H1 (cell line): ENCODE results near the gene NTN4. TPM values are rescaled to one million over a fixed set of nuclear protein-coding genes. Genes with fewer than 3 reads are reported as not detected.

Experiments used
- CTCF ChIA-PET: fragments of 300-600 bp; sonication (Branson Sonifier 250); formaldehyde crosslinking; loops from one replicate; lab custom pipeline; 2021; ENCODE audit not compliant: partially characterized antibody; lab: Charles Lee
- POLR2A ChIA-PET: fragments of 300-600 bp; sonication (Branson Sonifier 250); formaldehyde crosslinking; loops from one replicate; lab custom pipeline; 2021; ENCODE audit warnings: inconsistent platforms; ENCODE audit not compliant: partially characterized antibody; lab: Charles Lee
- DNase-seq, 2 experiments: peaks; one replicate each; pipeline versions ENCODE4 v3.0.0 to v3.0.0-alpha.2; 2010 to 2022; ENCODE audit warnings: low spot score in 2 of 2, low read depth in 1 of 2, mixed read lengths in 1 of 2
- FAIRE-seq: peaks from 2 replicates; lab custom pipeline; 2011; peaks lifted over from hg19 to GRCh38; lab: Jason Lieb, UNC
- H2AFZ ChIP-seq: 2 replicates; pipeline ENCODE4 v1.8.1; 2012; ENCODE audit warnings: low read length, inconsistent platforms
- H2AK5ac ChIP-seq: 2 replicates; pipeline ENCODE4 v1.6.1; 2013; ENCODE audit warnings: low read depth, low read length
- H2BK120ac ChIP-seq: replicated peaks from 2 replicates; pipeline ENCODE3; 2013; ENCODE audit warnings: low read depth, low read length, inconsistent platforms
- H2BK12ac ChIP-seq: 2 replicates; pipeline ENCODE4 v1.6.1; 2013; ENCODE audit warnings: low read depth, low read length
- H2BK15ac ChIP-seq: 2 replicates; pipeline ENCODE4 v1.6.1; 2013; ENCODE audit warnings: low read length
- H2BK20ac ChIP-seq: 2 replicates; pipeline ENCODE4 v1.6.1; 2013; ENCODE audit warnings: low read length
- H2BK5ac ChIP-seq: 2 replicates; pipeline ENCODE4 v1.6.1; 2013; ENCODE audit warnings: low read depth, low read length
- H3K14ac ChIP-seq: 2 replicates; pipeline ENCODE4 v1.6.1; 2013; ENCODE audit warnings: inconsistent platforms; ENCODE audit not compliant: insufficient read length
- H3K18ac ChIP-seq: 2 replicates; pipeline ENCODE4 v1.6.1; 2013; ENCODE audit warnings: low read length; ENCODE audit errors: extremely low read depth
- H3K23ac ChIP-seq: 2 replicates; pipeline ENCODE4 v1.6.1; 2013; ENCODE audit warnings: inconsistent platforms; ENCODE audit not compliant: insufficient read length
- H3K23me2 ChIP-seq: 2 replicates; pipeline ENCODE4 v1.6.1; 2013; ENCODE audit warnings: low read depth, low read length
- H3K27ac ChIP-seq: 2 replicates; pipeline ENCODE4 v1.6.1; 2011; ENCODE audit warnings: low read depth, low read length, inconsistent platforms
- H3K27me3 ChIP-seq, 4 experiments: replicated peaks in 1 of 4; 1 replicate in 1 of 4; 2 replicates in 3 of 4; pipeline versions ENCODE4 v1.6.1 to v1.8.1; 2011 to 2013; ENCODE audit warnings: low read length in 3 of 4, mild to moderate bottlenecking in 3 of 4, inconsistent platforms in 2 of 4, mixed read lengths in 2 of 4, moderate library complexity in 1 of 4; ENCODE audit not compliant: control insufficient read depth in 3 of 4, insufficient read depth in 3 of 4; ENCODE audit errors: extremely low read depth in 1 of 4
- H3K36me3 ChIP-seq, 4 experiments: 2 replicates each; pipeline versions ENCODE4 v1.6.1 to v1.8.1; 2011 to 2013; ENCODE audit warnings: mild to moderate bottlenecking in 4 of 4, low read length in 3 of 4, moderate library complexity in 2 of 4, control low read depth in 1 of 4, inconsistent platforms in 1 of 4; ENCODE audit not compliant: insufficient read depth in 4 of 4, control insufficient read depth in 2 of 4
- H3K4ac ChIP-seq: replicated peaks from 2 replicates; pipeline ENCODE3; 2013; ENCODE audit warnings: low read length, low read depth, mixed read lengths, inconsistent platforms; ENCODE audit not compliant: insufficient read length
- H3K4me1 ChIP-seq, 4 experiments: replicated peaks in 1 of 4; 1 replicate in 1 of 4; 2 replicates in 3 of 4; pipeline versions ENCODE4 v1.6.1 to v1.8.1; 2011 to 2013; ENCODE audit warnings: low read length in 3 of 4, inconsistent platforms in 2 of 4, mixed read lengths in 1 of 4; ENCODE audit not compliant: insufficient read depth in 4 of 4, control insufficient read depth in 3 of 4
- H3K4me2 ChIP-seq, 2 experiments: 2 replicates each; pipeline versions ENCODE4 v1.6.1 to v1.8.1; 2011 to 2013; ENCODE audit warnings: low read depth in 2 of 2, low read length in 2 of 2, control low read depth in 1 of 2, inconsistent platforms in 1 of 2, mild to moderate bottlenecking in 1 of 2; ENCODE audit not compliant: insufficient read depth in 1 of 2
- H3K4me3 ChIP-seq, 4 experiments: fragments of 200-600, 300-600 bp in 1 of 4; sonication (generic), shearing (Covaris generic), sonication (Bioruptor Twin) in 1 of 4; 2 replicates each; pipeline versions ENCODE4 v1.5.1 to v1.8.1; 2011 to 2016; ENCODE audit warnings: low read length in 4 of 4, low read depth in 3 of 4, control low read depth in 2 of 4, inconsistent platforms in 2 of 4, mild to moderate bottlenecking in 2 of 4, mixed read lengths in 1 of 4, moderate library complexity in 1 of 4; ENCODE audit not compliant: insufficient read depth in 2 of 4; ENCODE audit errors: extremely low read depth in 1 of 4
- H3K56ac ChIP-seq: replicated peaks from 2 replicates; pipeline ENCODE3; 2013; ENCODE audit warnings: low read depth, mild to moderate bottlenecking, mixed read lengths, low read length, inconsistent platforms; ENCODE audit not compliant: insufficient read length
- H3K79me1 ChIP-seq: 2 replicates; pipeline ENCODE4 v1.6.1; 2013; ENCODE audit warnings: low read depth, low read length, control low read depth
- H3K79me2 ChIP-seq, 2 experiments: 2 replicates each; pipeline versions ENCODE4 v1.6.1 to v1.8.1; 2012 to 2013; ENCODE audit warnings: low read length in 2 of 2, mild to moderate bottlenecking in 2 of 2, inconsistent platforms in 1 of 2; ENCODE audit not compliant: insufficient read depth in 2 of 2, control insufficient read depth in 1 of 2
- H3K9ac ChIP-seq, 4 experiments: replicated peaks in 1 of 4; 1 replicate in 1 of 4; 2 replicates in 3 of 4; pipeline versions ENCODE4 v1.6.1 to v1.8.1; 2011 to 2013; ENCODE audit warnings: low read depth in 3 of 4, low read length in 3 of 4, control low read depth in 2 of 4, mild to moderate bottlenecking in 2 of 4, moderate library complexity in 2 of 4, inconsistent platforms in 1 of 4; ENCODE audit errors: extremely low read depth in 1 of 4
- H3K9me3 ChIP-seq, 2 experiments: 2 replicates each; pipeline versions ENCODE4 v1.6.1 to v1.8.1; 2012 to 2013; ENCODE audit warnings: mild to moderate bottlenecking in 2 of 2, moderate library complexity in 2 of 2, control low read depth in 1 of 2, inconsistent platforms in 1 of 2, low read depth in 1 of 2, low read length in 1 of 2, mixed read lengths in 1 of 2; ENCODE audit not compliant: insufficient read depth in 2 of 2
- H4K20me1 ChIP-seq, 2 experiments: replicated peaks in 1 of 2; 2 replicates each; pipeline versions ENCODE3 to v1.8.1; 2011 to 2013; ENCODE audit warnings: inconsistent platforms in 2 of 2, low read length in 2 of 2, mild to moderate bottlenecking in 1 of 2; ENCODE audit not compliant: insufficient read depth in 2 of 2, control insufficient read depth in 1 of 2
- H4K5ac ChIP-seq: 2 replicates; pipeline ENCODE4 v1.6.1; 2013; ENCODE audit warnings: low read length, low read depth, mixed read lengths, inconsistent platforms; ENCODE audit not compliant: insufficient read length
- H4K8ac ChIP-seq: 2 replicates; pipeline ENCODE4 v1.8.0; 2013; ENCODE audit warnings: mild to moderate bottlenecking, moderate library complexity, low read length, inconsistent platforms; ENCODE audit not compliant: insufficient read depth; ENCODE audit errors: extremely low read depth
- H4K91ac ChIP-seq: replicated peaks from 2 replicates; pipeline ENCODE3; 2013; ENCODE audit warnings: low read length, mixed read lengths, inconsistent platforms; ENCODE audit not compliant: insufficient read length
- CHD1 ChIP-seq: IDR thresholded peaks from 2 replicates; pipeline ENCODE4 v1.6.1; 2012; ENCODE audit warnings: low read depth, low read length, improper control_type of control experiment
- EGR1 ChIP-seq: IDR thresholded peaks from 2 replicates; pipeline ENCODE4 v1.6.1; 2011; ENCODE audit warnings: low read depth, low read length, borderline replicate concordance
- GABPA ChIP-seq: IDR thresholded peaks from 2 replicates; pipeline ENCODE4 v1.6.1; 2011; ENCODE audit warnings: mild to moderate bottlenecking, low read length, moderate library complexity, borderline replicate concordance; ENCODE audit not compliant: insufficient read depth
- JUN ChIP-seq: IDR thresholded peaks from 2 replicates; pipeline ENCODE4 v1.6.1; 2011; ENCODE audit warnings: low read depth, mild to moderate bottlenecking, improper control_type of control experiment, low read length
- KDM1A ChIP-seq: fragments of 200-600, 300-600 bp; sonication (generic); IDR thresholded peaks from 2 replicates; pipeline ENCODE4 v1.7.1; 2016; ENCODE audit warnings: mild to moderate bottlenecking, low read length, borderline replicate concordance
- MAFK ChIP-seq: IDR thresholded peaks from 2 replicates; pipeline ENCODE4 v1.6.1; 2012; ENCODE audit warnings: low read depth, mild to moderate bottlenecking, improper control_type of control experiment, low read length
- SUZ12 ChIP-seq: fragments of 200-600 bp; sonication (generic); IDR thresholded peaks from 2 replicates; pipeline ENCODE4 v1.6.1; 2012; ENCODE audit warnings: mild to moderate bottlenecking, inconsistent platforms, low read length, moderate library complexity, mixed read lengths
- USF2 ChIP-seq: IDR thresholded peaks from 2 replicates; pipeline ENCODE4 v1.6.1; 2011; ENCODE audit warnings: low read length, improper control_type of control experiment
- ZNF274 ChIP-seq: IDR thresholded peaks from 2 replicates; pipeline ENCODE4 v1.7.0; 2012; ENCODE audit warnings: low read length, borderline replicate concordance; ENCODE audit errors: extremely low read depth
- WGBS, 2 experiments: shearing (Covaris generic) in 1 of 2; methylation state at CpG; one replicate each; pipeline versions ENCODE4 v1.1.6 to v1.1.7; 2013 to 2015; ENCODE audit warnings: low lambda C conversion rate in 2 of 2, mixed read lengths in 2 of 2, inconsistent platforms in 1 of 2, low coverage in 1 of 2, missing lambda C conversion rate in 1 of 2; ENCODE audit not compliant: insufficient replicate concordance in 2 of 2, insufficient coverage in 1 of 2, insufficient read length in 1 of 2; ENCODE audit errors: extremely low coverage in 1 of 2, missing lambda C conversion rate in 1 of 2; 5-methylcytosine and 5-hydroxymethylcytosine counted together
- polyA plus RNA-seq, 7 experiments: library from polyadenylated mRNA; depleted of rRNA in 3 of 7; stranded (reverse) in 5 of 7; unstranded in 2 of 7; fragments of >200 nt in 5 of 7; fragments of 200-250 nt in 2 of 7; gene quantifications; 1 replicate in 5 of 7; 2 replicates in 1 of 7; 4 replicates in 1 of 7; pipeline versions ENCODE4 v1.2.1 to v1.2.3, GENCODE V29; 2011 to 2013; ENCODE audit warnings: missing spikeins in 2 of 7, mixed read lengths in 2 of 7
- total RNA-seq: library from RNA; stranded (reverse); fragmentation: NEBNext Ultra II Directional; extraction: Animal tissue kit (Norgen Biotek cat#: 25700); gene quantifications from 2 replicates; pipeline ENCODE4 v1.2.1, GENCODE V29; 2021
- TF ChIP-seq, protein P1 (sequence below): IDR thresholded peaks from 2 replicates; pipeline ENCODE4 v1.6.1; 2011; ENCODE audit warnings: low read depth, mild to moderate bottlenecking, low read length; ENCODE audit not compliant: insufficient read depth

NTN4 gene
- total and polyA plus RNA-seq, 2 of the 8 experiments (the other 6 are each of a cell fraction or from before 2014, with no cell fraction given) = 0.74 to 1.3 TPM

GRCh38 chr12:95683418-95683817 lies 107.1 kb downstream of the NTN4 start:
- no peak overlapping the region for H2BK120ac ChIP-seq
- no peak overlapping the region for H4K91ac ChIP-seq
- H2BK5ac ChIP-seq = no peak overlapping the region
- H3K56ac ChIP-seq = no peak overlapping the region
- H3K4me2 ChIP-seq = no peak overlapping the region
- H3K9me3 ChIP-seq = no peaks in the 10 kb centered on the region
- H3K4ac ChIP-seq = no peak overlapping the region
- H3K9ac ChIP-seq = no peak overlapping the region
- TF ChIP-seq GABPA (no peak), ZNF274 (no peak), EGR1 (no peak), KDM1A (no peak), JUN (no peak), SUZ12 (no peak), USF2 (no peak), MAFK (no peak), CHD1 (no peak)
- TF ChIP-seq, protein P1, sequence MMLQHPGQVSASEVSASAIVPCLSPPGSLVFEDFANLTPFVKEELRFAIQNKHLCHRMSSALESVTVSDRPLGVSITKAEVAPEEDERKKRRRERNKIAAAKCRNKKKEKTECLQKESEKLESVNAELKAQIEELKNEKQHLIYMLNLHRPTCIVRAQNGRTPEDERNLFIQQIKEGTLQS = no peak
- H3K23me2 ChIP-seq = no peaks in the 10 kb centered on the region
- H2BK15ac ChIP-seq = no peak overlapping the region
- no peaks in the 10 kb centered on the region for H3K79me2 ChIP-seq
- ChIA-PET POLR2A (interaction anchor here (1.2 kb wide), 1 partner anchor 11 kb away, joined by 4 read pairs; no protein-coding TSS in a partner anchor), CTCF (no interaction called here)
- H3K27ac ChIP-seq = no peak overlapping the region
- H3K18ac ChIP-seq = no peak overlapping the region
- no peak overlapping the region for H2AFZ ChIP-seq
- no peak overlapping the region for H2BK20ac ChIP-seq
- FAIRE-seq = no peak
- WGBS, 2 experiments = 94% methylated on average over 10 of the region's 10 CpGs; no CpG with 5 or more reads in 1 of the 2 experiments
- no peak overlapping the region for H3K4me3 ChIP-seq
- H2BK12ac ChIP-seq = no peak overlapping the region
- no peaks in the 10 kb centered on the region; the same call in 1 of the 2 replicates for H3K79me1 ChIP-seq
- H4K8ac ChIP-seq = no peak overlapping the region
- H3K23ac ChIP-seq = no peak overlapping the region
- H3K4me1 ChIP-seq = no peaks in the 10 kb centered on the region
- H3K36me3 ChIP-seq = no peaks in the 10 kb centered on the region
- no peaks in the 10 kb centered on the region for H4K20me1 ChIP-seq
- DNase-seq = no peak
- H3K27me3 ChIP-seq = no peaks in the 10 kb centered on the region
- 0 out of 2 replicates have a peak overlapping the region, but pooled peaks have one; percentile 46 for H2AK5ac ChIP-seq
- H4K5ac ChIP-seq = no peak overlapping the region
- H3K14ac ChIP-seq = no peak overlapping the region
